Hematopoietic multipotent progenitor cell treated with erythropoietin and hydrocortisone succinate and interleukin-3 and kit ligand, for 15 days (in vitro differentiated cells): ENCODE results near the gene RINL.
A peak's percentile ranks its signal among the peaks of the same experiment; 100 is the strongest.
"Not testable (repeated sequence)": the region's sequence is repeated elsewhere in the genome, so short reads cannot be mapped to it uniquely, and the experiment has no call there.

ENCODE experiments used
- DNase-seq: peaks from one replicate; pipeline ENCODE4 v3.0.0-alpha.2; 2015; ENCODE audit warnings: low spot score

Gene RINL

DNA sequence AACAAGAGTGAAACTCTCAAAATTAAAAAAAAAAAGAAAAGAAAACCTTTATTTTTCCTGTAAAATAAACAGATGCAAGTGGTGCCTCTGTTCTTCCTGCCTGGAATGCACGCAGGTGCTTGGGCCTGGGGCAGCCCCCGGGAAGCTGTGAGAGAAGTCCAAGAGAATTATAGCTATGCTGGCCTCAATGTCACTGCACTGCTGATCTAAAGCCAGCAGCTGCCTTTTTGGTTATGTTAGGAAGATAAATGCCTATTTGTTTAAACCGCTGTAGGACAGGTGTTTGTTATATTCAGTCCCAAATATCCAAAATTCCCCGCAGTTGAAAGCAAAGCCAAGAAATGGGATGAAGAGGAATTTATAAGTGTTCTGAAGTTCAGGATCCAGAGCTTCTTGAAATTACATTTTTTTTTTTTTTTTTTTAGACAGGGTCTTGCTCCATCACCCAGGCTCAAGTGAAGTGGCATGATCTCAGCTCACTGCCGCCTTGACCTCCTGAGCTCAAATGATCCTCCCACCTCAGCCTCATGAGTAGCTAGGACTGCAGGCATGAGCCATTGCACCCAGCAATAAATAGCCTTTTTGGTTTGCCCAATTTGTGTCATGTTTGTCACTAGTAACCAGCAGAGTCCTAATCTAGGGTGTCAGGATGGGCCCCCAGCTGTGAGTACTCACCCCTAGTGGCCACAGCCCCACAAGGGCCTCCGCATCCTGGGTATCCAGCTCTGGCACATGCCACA lies 2.2 kb downstream of the RINL start:
- DNase-seq: no peak

GRCh38 chr19:38873400-38873799 lies 4.7 kb downstream of the RINL start:
- not testable (repeated sequence) for DNase-seq

DNA sequence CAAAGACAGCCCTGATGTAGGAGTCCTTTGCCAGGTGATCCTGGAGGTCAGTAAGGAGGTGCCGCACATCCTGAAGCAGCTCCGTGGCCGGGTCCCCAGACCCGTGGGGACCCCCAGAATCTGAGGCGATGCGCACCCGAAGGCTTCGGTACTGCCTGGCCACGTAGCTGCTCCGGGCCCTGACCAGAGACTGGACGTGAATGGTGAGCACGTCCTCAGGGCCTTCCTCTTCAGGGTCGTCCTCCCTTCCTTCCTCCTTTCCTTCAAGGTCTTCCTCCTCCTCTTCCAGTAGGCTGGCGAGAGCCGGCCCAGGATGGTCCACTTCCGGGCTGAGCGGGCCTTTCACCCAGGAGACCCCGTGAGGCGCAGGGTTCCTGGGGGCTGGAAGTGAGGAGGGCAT lies 7.5 kb downstream of the RINL start:
- DNase-seq: no peak

GRCh38 chr19:38869836-38870607 lies 8.1 kb downstream of the RINL start:
- DNase-seq: peak; percentile 88

- DNase-seq: no peak
Measured at GRCh38 chr19:38869160-38869835, 8.8 kb downstream of the RINL start.

- DNase-seq: no peak
Measured at GRCh38 chr19:38868551-38868950, 9.5 kb downstream of the RINL start.

GRCh38 chr19:38867171-38867780 lies 10.8 kb downstream of the RINL start:
- no peak for DNase-seq

GRCh38 chr19:38862321-38863059 lies 15.6 kb downstream of the RINL start:
- no peak for DNase-seq

DNA sequence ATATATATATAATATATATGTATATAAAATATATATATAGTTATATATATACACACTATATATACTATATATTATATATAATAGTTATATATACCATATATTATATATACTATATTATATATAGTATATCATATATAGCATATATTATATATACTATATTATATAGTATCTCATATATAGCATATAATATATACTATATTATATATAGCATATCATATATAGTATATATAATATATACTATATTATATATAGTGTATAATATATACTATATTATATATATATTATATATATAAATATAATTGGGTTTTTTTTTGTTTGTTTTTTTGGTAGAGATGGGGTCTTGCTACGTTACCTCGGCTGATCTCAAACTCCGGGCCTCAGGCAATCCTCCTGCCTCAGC lies 16.7 kb downstream of the RINL start:
- no peak for DNase-seq

GRCh38 chr19:38859631-38860204 lies 18.4 kb downstream of the RINL start:
- not testable (repeated sequence) for DNase-seq

DNA sequence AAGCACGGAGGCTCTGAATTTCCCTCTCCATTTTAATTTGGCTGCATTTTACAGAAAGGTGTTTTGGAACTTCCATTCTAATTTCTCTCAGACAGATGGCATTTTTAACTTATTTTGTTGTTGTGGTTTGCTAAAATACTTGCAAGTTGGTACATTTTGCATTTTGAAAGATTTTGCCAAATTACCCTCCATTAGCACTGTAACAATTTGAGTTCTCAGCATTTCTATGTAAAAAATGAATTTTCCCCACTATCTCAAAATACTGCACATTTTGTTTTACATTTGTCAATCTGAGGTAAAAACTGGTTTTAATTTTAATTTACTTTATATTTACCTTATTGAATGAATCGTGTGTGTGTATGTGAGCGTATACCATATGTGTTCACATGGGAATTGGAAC lies 21.3 kb downstream of the RINL start:
- DNase-seq: no peak

DNA sequence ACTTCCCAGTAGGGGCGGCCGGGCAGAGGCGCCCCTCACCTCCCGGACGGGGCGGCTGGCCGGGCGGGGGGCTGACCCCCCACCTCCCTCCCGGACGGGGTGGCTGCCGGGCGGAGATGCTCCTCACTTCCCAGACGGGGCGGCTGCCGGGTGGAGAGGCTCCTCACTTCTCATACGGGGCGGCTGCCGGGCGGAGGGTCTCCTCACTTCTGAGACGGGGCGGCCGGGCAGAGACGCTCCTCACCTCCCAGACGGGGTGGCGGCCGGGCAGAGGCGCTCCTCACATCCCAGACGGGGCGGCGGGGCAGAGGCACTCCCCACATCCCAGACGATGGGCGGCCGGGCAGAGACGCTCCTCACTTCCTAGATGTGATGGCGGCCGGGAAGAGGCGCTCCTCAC lies 22.3 kb downstream of the RINL start:
- not testable (repeated sequence) for DNase-seq

DNA sequence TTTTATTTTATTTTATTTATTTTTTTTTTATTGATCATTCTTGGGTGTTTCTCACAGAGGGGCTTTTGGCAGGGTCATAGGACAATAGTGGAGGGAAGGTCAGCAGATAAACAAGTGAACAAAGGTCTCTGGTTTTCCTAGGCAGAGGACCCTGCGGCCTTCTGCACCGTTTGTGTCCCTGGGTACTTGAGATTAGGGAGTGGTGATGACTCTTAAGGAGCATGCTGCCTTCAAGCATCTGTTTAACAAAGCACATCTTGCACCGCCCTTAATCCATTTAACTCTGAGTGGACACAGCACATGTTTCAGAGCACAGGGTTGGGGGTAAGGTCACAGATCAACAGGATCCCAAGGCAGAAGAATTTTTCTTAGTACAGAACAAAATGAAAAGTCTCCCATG lies 23.1 kb downstream of the RINL start:
- not testable (repeated sequence) for DNase-seq

DNA sequence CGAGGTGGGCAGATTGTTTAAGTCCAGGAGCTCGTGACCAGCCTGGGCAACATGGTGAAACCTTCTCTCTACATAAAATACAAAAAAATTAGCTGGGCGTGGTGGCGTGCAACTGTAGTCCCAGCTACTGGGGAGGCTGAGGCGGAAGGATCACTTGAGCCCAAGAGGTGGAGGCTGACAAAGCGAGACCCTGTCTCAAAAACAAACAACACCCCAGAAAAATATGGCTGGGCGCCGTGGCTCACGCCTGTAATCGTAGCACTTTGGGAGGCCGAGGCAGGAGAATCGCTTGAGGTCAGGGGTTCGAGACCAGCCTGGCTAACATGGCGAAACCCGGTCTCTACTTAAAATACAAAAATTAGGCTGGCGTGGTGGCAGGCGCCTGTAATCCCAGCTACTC lies 24.9 kb downstream of the RINL start:
- DNase-seq: no peak

- peak; percentile 55 for DNase-seq
Measured at GRCh38 chr19:38852231-38853044, 25.6 kb downstream of the RINL start.

- peak; percentile 91 for DNase-seq
Measured at GRCh38 chr19:38851622-38852230, 26.3 kb downstream of the RINL start.

DNA sequence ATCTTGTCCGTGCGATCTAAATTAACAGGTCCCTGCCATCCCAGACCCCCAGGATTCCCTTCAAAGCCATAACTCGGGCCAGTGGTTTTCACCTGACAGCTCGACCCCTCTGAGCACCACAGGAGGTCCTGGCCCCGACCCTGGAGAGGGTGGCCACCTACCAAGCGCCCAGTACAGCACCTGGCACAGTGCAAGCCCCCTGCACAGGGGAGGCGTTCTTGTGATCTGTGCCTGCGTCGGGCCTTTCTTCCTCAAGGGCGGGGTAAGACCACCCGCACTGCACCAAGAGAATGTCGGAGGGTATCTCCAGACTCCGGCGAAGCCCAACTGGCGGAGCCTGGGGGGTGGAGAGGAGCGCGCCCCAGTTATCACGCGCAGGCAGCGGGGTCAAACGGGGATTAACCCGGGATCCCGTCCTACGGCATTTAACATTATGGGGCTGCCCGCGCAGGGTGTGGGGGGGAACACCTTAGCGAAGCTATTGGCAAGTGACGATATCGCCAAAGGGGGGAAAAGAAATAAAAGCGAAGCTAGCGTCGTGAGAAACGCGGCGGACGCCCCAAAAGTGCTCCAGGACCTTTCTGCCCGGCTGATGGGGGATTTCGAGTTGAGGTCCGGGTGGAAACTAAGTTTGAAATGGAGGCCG lies 27.0 kb downstream of the RINL start:
- peak; percentile 57 for DNase-seq

DNA sequence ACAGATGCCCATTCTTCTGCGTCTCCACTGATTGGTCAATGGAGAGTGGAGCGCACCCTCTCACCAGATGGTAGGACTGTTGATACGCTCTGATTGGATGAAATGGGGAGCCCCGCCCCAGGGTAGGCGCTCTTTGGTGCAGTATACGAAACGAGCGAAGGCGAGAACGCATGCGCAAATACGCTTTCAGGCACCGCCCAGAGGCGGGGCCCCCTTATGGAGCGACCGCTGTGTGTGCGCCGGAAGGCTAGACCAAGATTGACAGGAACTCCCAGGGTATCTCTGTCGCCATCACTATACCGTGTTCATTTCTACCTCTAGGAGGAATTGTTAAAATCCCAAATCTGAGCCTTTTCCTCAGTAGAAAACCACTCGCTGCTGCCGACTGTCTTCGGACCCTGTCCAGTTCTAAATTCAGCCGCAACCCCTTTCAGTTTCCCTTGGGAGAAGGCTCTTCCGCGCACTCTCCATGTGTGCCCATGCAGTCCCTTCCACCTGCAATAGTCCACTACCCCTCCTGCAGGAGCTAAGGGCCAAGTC lies 27.6 kb downstream of the RINL start:
- DNase-seq: no peak

GRCh38 chr19:38849860-38850435 lies 28.1 kb downstream of the RINL start, which contains the start of gene HNRNPL:
Gene HNRNPL (minus strand): TSS chr19:38849986. CDS start chr19:38849966, 20 bp downstream.
- peak; percentile 100 for DNase-seq
